SK-N-MC (cell line): ENCODE measurements around the gene PKNOX2.

ENCODE experiments used
- DNase-seq: peaks from one replicate; pipeline ENCODE4 v3.0.0-alpha.2; 2011; ENCODE audit warnings: low read depth, low spot score
- H3K27ac ChIP-seq: fragments of 200-600 bp; sonication (generic); 2 replicates; pipeline ENCODE4 v1.5.1; 2016; ENCODE audit warnings: mixed run types
- H3K36me3 ChIP-seq: fragments of 200-600 bp; sonication (generic); 2 replicates; pipeline ENCODE4 v1.6.1; 2017; ENCODE audit warnings: antibody characterized with exemption, low read length, mixed read lengths; ENCODE audit not compliant: insufficient read depth
- H3K4me3 ChIP-seq: fragments of 200-600 bp; sonication (generic); 2 replicates; pipeline ENCODE4 v1.5.1; 2016
- H3K9ac ChIP-seq: fragments of 200-600 bp; sonication (generic); 2 replicates; pipeline ENCODE4 v1.8.0; 2017; ENCODE audit warnings: mixed run types, mixed read lengths; ENCODE audit not compliant: insufficient read length
- H3K9me3 ChIP-seq: fragments of 200-600 bp; sonication (generic); 2 replicates; pipeline ENCODE4 v1.6.1; 2017; ENCODE audit warnings: low read depth, mild to moderate bottlenecking, antibody characterized with exemption, low read length, moderate library complexity, mixed read lengths
- EZH2 ChIP-seq: fragments of 200-600 bp; sonication (generic); IDR thresholded peaks from one replicate; pipeline ENCODE4 v1.6.1; 2017; ENCODE audit warnings: antibody characterized with exemption
- FOXP2 ChIP-seq: optimal IDR thresholded peaks from 2 replicates; pipeline ENCODE3; 2011; ENCODE audit warnings: mild to moderate bottlenecking, moderate library complexity; ENCODE audit not compliant: insufficient read depth; ENCODE audit errors: extremely low read length, control extremely low read depth
- POLR2AphosphoS5 ChIP-seq: IDR thresholded peaks from 2 replicates; pipeline ENCODE4 v1.6.1; 2012; ENCODE audit warnings: mild to moderate bottlenecking, low read depth, low read length, borderline replicate concordance

Gene PKNOX2

DNA sequence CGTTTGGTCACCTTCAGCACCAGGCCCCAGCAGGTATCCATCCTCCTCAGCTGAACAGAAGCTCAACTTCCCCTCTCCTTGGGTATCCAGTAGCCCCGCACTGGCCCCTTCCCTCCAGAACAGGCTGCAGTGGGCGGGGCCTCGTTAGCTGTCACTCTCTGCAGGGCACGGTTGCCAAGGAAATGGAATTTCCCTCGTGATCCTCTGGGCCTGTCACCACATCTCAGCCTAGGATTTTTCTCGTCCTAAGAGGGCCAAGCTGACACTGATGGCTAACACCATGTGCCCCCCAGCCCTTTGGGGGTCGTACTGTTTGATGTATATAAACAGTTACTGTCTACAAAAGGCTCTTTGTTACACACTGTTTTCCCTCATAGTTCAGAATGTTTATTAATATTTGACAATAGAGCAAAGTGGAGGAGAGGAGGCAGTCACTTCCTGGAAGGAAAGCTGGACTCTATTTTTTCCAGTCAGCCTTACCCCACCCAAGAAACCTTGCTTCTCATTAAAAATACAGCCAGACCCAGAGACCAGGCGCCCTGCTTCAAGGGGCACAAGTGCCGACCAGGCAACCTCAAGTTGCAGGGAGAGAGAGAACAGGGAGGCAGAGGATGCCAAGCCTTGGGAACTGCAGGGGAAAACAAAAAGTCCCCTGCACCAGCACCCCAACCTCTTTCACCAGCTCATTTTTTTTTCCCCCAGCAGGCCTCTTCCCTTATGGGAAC lies 287.0 kb downstream of the PKNOX2 start:
- no peak for DNase-seq
- Histone ChIP-seq H3K9me3 (no peaks in the 10 kb centered on the region), H3K9ac (no peak overlapping the region)

DNA sequence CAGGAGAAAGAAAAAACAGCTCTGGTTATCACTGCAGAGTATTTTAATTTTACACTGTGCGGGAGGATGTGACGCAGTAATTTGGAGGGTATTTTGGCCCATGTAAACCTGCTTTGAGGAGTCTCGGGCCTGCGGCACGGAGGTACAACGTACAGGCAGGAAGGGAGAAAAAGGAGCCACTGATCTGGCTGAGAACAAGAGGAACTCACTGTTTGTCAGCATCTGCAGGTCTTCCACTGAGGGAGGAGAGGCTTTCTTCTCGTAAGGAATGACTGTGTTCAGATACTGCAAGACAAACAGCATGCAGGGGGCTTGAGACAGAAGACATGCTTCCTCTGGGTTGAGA lies 287.5 kb downstream of the PKNOX2 start:
- TF ChIP-seq FOXP2 (no peak), POLR2AphosphoS5 (no peak)
- Histone ChIP-seq H3K4me3 (no peak overlapping the region), H3K9me3 (no peaks in the 10 kb centered on the region), H3K36me3 (no peaks in the 10 kb centered on the region), H3K9ac (no peak overlapping the region), H3K27ac (no peak overlapping the region)
- no peak for DNase-seq

More for the DNA sequence above, 287.0 kb downstream of the PKNOX2 start:
- TF ChIP-seq FOXP2 (no peak), EZH2 (no peak), POLR2AphosphoS5 (no peak)
- Histone ChIP-seq H3K4me3 (no peak overlapping the region), H3K36me3 (no peaks in the 10 kb centered on the region), H3K27ac (no peak overlapping the region)

DNA sequence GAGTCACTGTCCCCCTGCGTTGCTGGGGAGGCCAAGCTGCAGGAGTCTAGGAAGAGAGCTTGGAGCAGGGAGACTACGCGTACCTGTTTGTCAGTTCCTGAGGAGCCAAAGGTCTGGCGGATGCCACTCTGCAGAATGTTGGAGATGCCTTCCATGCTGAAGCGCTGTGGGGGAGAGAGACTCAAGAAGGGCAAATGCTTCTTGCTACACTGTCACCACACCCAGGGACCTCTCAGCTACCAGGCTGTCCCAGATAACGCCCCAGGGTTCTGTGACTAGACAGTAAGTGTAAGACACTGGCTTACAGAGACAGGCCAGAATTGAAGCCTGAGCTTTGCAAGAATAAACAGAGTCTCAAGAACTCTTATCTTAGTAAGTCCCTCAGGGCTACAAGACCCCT lies 289.5 kb downstream of the PKNOX2 start:
- TF ChIP-seq POLR2AphosphoS5 (no peak), EZH2 (no peak), FOXP2 (no peak)
- DNase-seq: no peak
- no peak overlapping the region for H3K4me3 ChIP-seq
- no peak overlapping the region for H3K27ac ChIP-seq
- no peaks in the 10 kb centered on the region for H3K9me3 ChIP-seq
- no peaks in the 10 kb centered on the region for H3K36me3 ChIP-seq
- no peak overlapping the region for H3K9ac ChIP-seq

- no peak overlapping the region for H3K4me3 ChIP-seq
- no peaks in the 10 kb centered on the region for H3K36me3 ChIP-seq
- DNase-seq: no peak
- no peak overlapping the region for H3K27ac ChIP-seq
- no peak overlapping the region for H3K9ac ChIP-seq
- TF ChIP-seq POLR2AphosphoS5 (no peak), EZH2 (no peak), FOXP2 (no peak)
- no peaks in the 10 kb centered on the region for H3K9me3 ChIP-seq
Measured at GRCh38 chr11:125455851-125456250, 291.3 kb downstream of the PKNOX2 start.

GRCh38 chr11:125457814-125458343 lies 293.3 kb downstream of the PKNOX2 start:
- Histone ChIP-seq H3K36me3 (no peaks in the 10 kb centered on the region), H3K9me3 (no peaks in the 10 kb centered on the region), H3K4me3 (no peak overlapping the region), H3K27ac (no peak overlapping the region), H3K9ac (no peak overlapping the region)
- TF ChIP-seq FOXP2 (no peak), POLR2AphosphoS5 (no peak), EZH2 (no peak)
- DNase-seq: no peak

- H3K27ac ChIP-seq: no peak overlapping the region
- no peak for TF ChIP-seq POLR2AphosphoS5
- no peaks in the 10 kb centered on the region for H3K9me3 ChIP-seq
- H3K36me3 ChIP-seq: no peaks in the 10 kb centered on the region
- H3K4me3 ChIP-seq: no peak overlapping the region
- DNase-seq: no peak
- H3K9ac ChIP-seq: no peak overlapping the region
Measured at GRCh38 chr11:125460275-125460674, 295.7 kb downstream of the PKNOX2 start.

DNA sequence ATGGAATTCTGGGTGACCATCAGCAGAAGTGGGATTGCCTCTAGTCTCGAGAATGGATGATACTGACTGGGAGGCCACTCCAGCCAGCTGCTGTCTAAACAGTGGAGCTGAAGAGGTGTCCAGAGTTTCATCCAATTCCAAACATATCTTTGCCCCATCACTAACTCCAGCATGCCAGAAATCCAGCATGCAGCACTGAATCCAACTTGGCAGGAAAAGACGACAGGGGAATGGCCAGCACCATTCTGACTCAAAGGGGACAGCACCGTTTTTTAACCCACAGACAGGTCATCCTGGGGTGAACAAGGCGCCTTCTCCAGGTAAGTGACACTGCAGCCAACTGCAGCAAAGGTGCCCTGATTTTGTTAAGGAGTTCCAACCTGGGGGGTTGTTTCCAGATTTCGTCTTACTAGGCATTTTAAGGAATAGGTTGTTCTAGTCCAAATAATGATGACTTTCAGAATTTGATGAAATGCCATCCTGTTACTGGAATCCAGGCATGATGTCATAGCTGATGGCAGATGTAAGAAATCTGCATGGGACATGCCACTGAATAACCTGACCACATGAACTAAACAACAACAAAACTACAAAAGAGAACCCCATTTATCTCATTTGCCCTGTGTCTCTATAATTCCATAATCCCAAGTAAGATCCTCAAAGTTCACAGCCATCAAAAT lies 299.2 kb downstream of the PKNOX2 start:
- DNase-seq: no peak
- H3K36me3 ChIP-seq: no peaks in the 10 kb centered on the region
- no peak overlapping the region for H3K4me3 ChIP-seq
- H3K9ac ChIP-seq: no peak overlapping the region
- no peaks in the 10 kb centered on the region for H3K9me3 ChIP-seq
- no peak overlapping the region for H3K27ac ChIP-seq
- TF ChIP-seq POLR2AphosphoS5: no peak
- no peak for TF ChIP-seq EZH2
- no peak for TF ChIP-seq FOXP2

GRCh38 chr11:125464270-125464662 lies 299.7 kb downstream of the PKNOX2 start:
- Histone ChIP-seq H3K27ac (no peak overlapping the region), H3K4me3 (no peak overlapping the region), H3K36me3 (no peaks in the 10 kb centered on the region), H3K9me3 (no peaks in the 10 kb centered on the region), H3K9ac (no peak overlapping the region)
- TF ChIP-seq FOXP2 (no peak), POLR2AphosphoS5 (no peak), EZH2 (no peak)
- no peak for DNase-seq

DNA sequence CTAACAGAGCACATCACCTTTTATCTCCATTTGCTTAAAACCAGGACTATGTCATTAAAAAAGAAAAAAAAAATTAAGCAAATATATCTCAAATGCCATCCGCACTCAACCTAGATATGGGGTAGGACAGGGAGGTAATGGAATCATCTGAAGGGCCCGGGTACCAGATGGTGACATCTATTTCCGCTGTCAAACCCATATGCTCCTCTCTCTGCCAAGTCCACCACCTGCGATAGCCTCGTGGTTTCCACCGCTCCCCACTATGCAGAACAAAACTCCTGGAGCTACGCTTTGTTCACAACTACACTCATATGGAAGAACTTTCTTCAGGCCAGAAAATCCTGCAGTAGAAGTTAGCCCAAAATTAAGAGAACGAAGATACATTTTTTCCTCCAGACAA lies 300.1 kb downstream of the PKNOX2 start:
- no peaks in the 10 kb centered on the region for H3K9me3 ChIP-seq
- TF ChIP-seq FOXP2 (no peak), POLR2AphosphoS5 (no peak), EZH2 (no peak)
- DNase-seq: no peak
- no peak overlapping the region for H3K27ac ChIP-seq
- no peak overlapping the region for H3K4me3 ChIP-seq
- H3K36me3 ChIP-seq: no peaks in the 10 kb centered on the region
- no peak overlapping the region for H3K9ac ChIP-seq

DNA sequence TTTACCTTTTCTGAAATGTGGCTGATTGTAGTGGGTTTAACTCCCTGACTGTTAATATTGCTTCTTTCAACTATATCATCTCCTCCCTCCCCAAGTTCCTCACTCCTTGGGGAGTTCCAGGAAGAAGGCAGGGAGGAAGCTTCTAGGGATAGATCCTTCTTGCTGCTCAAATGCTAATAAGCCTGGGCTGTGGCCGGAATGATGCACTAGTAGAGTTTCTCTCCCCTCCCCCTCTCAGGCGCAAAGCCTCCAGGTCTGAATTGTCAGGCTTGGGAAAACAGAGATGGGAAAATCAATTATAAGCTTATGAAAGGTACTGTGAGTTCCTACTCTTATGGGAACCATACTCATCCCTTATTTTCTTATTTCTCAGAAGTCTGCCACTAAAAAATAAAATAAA lies 300.7 kb downstream of the PKNOX2 start:
- no peak overlapping the region for H3K27ac ChIP-seq
- no peak for TF ChIP-seq FOXP2
- TF ChIP-seq POLR2AphosphoS5: no peak
- no peak for TF ChIP-seq EZH2
- no peak overlapping the region for H3K4me3 ChIP-seq
- H3K9ac ChIP-seq: no peak overlapping the region
- no peaks in the 10 kb centered on the region for H3K36me3 ChIP-seq
- no peak for DNase-seq
- H3K9me3 ChIP-seq: no peaks in the 10 kb centered on the region
